ENCODE data around the gene EEF2K.

Gene EEF2K

GRCh38 chr16:22337849-22338635 is 132.0 kb downstream of the EEF2K start:
- DNase-seq, result no peak
